ENCODE measurements around the gene RAVER1.
"Not testable (repeated sequence)": the region's sequence is repeated elsewhere in the genome, so short reads cannot be mapped to it uniquely, and the experiment has no call there.

Gene RAVER1

GRCh38 chr19:10343495-10343894 is 10.2 kb upstream of the RAVER1 start:
- no peak overlapping the region for H3K27ac ChIP-seq (ENCODE audit: low read depth, low read length)
- H3K4me1 ChIP-seq (ENCODE audit: control insufficient read depth, insufficient read depth, low read length, unreplicated experiment) = peaks cover 3% of the 10 kb centered on the region
- H3K27me3 ChIP-seq (ENCODE audit: insufficient read depth, low read length) = no peaks in the 10 kb centered on the region
- H3K79me2 ChIP-seq (ENCODE audit: control insufficient read depth, insufficient read depth, low read length, unreplicated experiment) = no peaks in the 10 kb centered on the region
- no peak overlapping the region for H2AFZ ChIP-seq (ENCODE audit: low read length, unreplicated experiment)
- H3K4me3 ChIP-seq (ENCODE audit: low read depth, low read length) = no peak overlapping the region
- no peaks in the 10 kb centered on the region for H3K36me3 ChIP-seq (ENCODE audit: insufficient read depth, low read length)

GRCh38 chr19:10339977-10340376 is 6.6 kb upstream of the RAVER1 start:
- Histone ChIP-seq H3K79me2 (ENCODE audit: control insufficient read depth, insufficient read depth, low read length, unreplicated experiment) (no peaks in the 10 kb centered on the region), H3K27me3 (ENCODE audit: insufficient read depth, low read length) (no peaks in the 10 kb centered on the region), H3K36me3 (ENCODE audit: insufficient read depth, low read length) (no peaks in the 10 kb centered on the region), H3K4me1 (ENCODE audit: control insufficient read depth, insufficient read depth, low read length, unreplicated experiment) (no peaks in the 10 kb centered on the region), H3K4me3 (ENCODE audit: low read depth, low read length) (no peak overlapping the region), H3K27ac (ENCODE audit: low read depth, low read length) (no peak overlapping the region), H2AFZ (ENCODE audit: low read length, unreplicated experiment) (no peak overlapping the region)

- H3K4me1 ChIP-seq (ENCODE audit: control insufficient read depth, insufficient read depth, low read length, unreplicated experiment) = no peaks in the 10 kb centered on the region
- no peaks in the 10 kb centered on the region for H3K79me2 ChIP-seq (ENCODE audit: control insufficient read depth, insufficient read depth, low read length, unreplicated experiment)
- no peak within 1 kb of the TSS for H2AFZ ChIP-seq (ENCODE audit: low read length, unreplicated experiment)
- H3K27ac ChIP-seq (ENCODE audit: low read depth, low read length) = no peak within 1 kb of the TSS
- H3K4me3 ChIP-seq (ENCODE audit: low read depth, low read length) = no peak within 1 kb of the TSS
- no peaks in the 10 kb centered on the region for H3K27me3 ChIP-seq (ENCODE audit: insufficient read depth, low read length)
- no peaks in the 10 kb centered on the region for H3K36me3 ChIP-seq (ENCODE audit: insufficient read depth, low read length)
Measured at GRCh38 chr19:10339380-10339960, 6.1 kb upstream of the RAVER1 start, which contains the start of gene ICAM3. Gene ICAM3, minus strand, starts transcription at chr19:10339624. Its CDS starts 10 bp downstream, at chr19:10339614.

DNA sequence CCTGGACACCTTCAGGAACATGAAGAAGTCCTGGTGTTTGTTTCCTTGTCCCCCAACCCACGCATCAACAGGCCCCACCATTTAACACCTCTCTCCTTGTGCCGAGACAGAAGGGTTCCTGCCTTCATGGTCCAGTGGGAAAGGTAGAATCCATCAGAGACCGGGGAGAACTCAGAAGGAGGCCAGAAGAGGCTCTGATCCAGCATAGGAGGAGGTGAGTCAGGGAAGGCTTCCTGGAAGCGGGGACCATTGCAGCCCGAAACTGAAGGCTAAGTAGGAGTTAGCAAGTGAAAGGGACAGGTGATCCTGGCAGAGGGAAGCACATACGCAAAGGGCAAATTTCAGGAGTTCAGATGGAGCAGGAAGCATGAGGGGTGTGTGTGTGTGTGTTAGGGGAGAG is 5.6 kb upstream of the RAVER1 start:
- no peak overlapping the region for H2AFZ ChIP-seq (ENCODE audit: low read length, unreplicated experiment)
- H3K27me3 ChIP-seq (ENCODE audit: insufficient read depth, low read length) = no peaks in the 10 kb centered on the region
- H3K36me3 ChIP-seq (ENCODE audit: insufficient read depth, low read length) = no peaks in the 10 kb centered on the region
- H3K27ac ChIP-seq (ENCODE audit: low read depth, low read length) = no peak overlapping the region
- no peaks in the 10 kb centered on the region for H3K4me1 ChIP-seq (ENCODE audit: control insufficient read depth, insufficient read depth, low read length, unreplicated experiment)
- H3K79me2 ChIP-seq (ENCODE audit: control insufficient read depth, insufficient read depth, low read length, unreplicated experiment) = no peaks in the 10 kb centered on the region
- no peak overlapping the region for H3K4me3 ChIP-seq (ENCODE audit: low read depth, low read length)

DNA sequence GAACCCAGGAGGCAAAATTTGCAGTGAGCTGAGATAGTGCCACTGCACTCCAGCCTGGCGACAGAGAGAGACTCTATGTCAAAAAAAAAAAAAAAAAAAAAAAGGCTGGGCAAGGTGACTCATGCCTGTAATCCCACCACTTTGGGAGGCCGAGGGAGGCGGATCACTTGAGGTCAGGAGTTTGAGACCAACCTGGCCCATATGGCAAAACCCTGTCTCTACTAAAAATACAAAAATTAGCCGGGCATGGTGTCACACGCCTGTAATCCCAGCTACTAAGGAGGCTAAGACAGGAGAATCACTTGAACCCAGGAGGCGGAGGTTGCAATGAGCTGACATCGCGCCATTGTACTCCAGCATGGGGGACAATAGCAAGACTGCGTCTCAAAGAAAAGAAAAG is 3.4 kb upstream of the RAVER1 start:
- not testable (repeated sequence) for H3K27ac ChIP-seq (ENCODE audit: low read depth, low read length); H2AFZ ChIP-seq (ENCODE audit: low read length, unreplicated experiment); H3K36me3 ChIP-seq (ENCODE audit: insufficient read depth, low read length); H3K4me3 ChIP-seq (ENCODE audit: low read depth, low read length); H3K27me3 ChIP-seq (ENCODE audit: insufficient read depth, low read length); H3K4me1 ChIP-seq (ENCODE audit: control insufficient read depth, insufficient read depth, low read length, unreplicated experiment)
- peaks cover 11% of the 10 kb centered on the region for H3K79me2 ChIP-seq (ENCODE audit: control insufficient read depth, insufficient read depth, low read length, unreplicated experiment)

DNA sequence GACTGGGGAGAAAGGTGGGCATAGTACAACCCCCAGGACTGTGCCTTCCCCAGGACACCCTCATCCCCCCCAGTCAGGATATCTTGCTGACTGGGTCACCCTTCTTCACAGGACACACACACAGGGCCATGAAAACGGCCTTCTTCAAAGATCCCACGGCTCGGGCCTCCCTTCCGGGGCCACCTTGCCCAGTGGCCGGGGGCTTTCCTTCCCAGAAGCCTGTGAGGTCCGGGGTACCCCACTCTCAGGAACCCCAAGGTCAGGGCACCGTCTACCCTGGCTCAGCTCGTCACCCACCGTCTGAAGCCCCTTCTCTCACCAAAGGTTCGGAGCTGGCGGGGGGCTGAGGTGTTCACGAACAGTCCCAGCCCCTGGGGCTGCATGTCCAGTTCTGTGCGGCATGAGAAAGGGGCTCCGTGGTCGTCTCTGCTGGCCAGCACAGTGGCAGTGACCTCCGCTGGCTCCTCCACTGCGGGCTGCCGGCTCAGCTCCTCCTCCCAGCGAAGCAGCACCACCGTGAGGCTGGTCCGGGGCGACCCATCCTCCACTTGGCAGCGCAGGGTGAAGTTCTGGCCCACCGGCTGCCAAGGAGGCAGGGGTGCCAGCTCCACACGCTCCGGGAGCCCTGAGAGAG is 2.1 kb upstream of the RAVER1 start:
- H3K4me3 ChIP-seq (ENCODE audit: low read depth, low read length) = 0 out of 2 replicates have a peak overlapping the region, but pooled peaks have one; percentile 91
- H3K36me3 ChIP-seq (ENCODE audit: insufficient read depth, low read length) = no peaks in the 10 kb centered on the region
- no peaks in the 10 kb centered on the region for H3K4me1 ChIP-seq (ENCODE audit: control insufficient read depth, insufficient read depth, low read length, unreplicated experiment)
- H2AFZ ChIP-seq (ENCODE audit: low read length, unreplicated experiment) = no peak overlapping the region
- peaks cover 18% of the 10 kb centered on the region for H3K79me2 ChIP-seq (ENCODE audit: control insufficient read depth, insufficient read depth, low read length, unreplicated experiment)
- H3K27ac ChIP-seq (ENCODE audit: low read depth, low read length) = no peak overlapping the region
- H3K27me3 ChIP-seq (ENCODE audit: insufficient read depth, low read length) = no peaks in the 10 kb centered on the region

GRCh38 chr19:10334588-10335351 is 1.4 kb upstream of the RAVER1 start:
- peaks cover 23% of the 10 kb centered on the region for H3K79me2 ChIP-seq (ENCODE audit: control insufficient read depth, insufficient read depth, low read length, unreplicated experiment)
- peak overlapping the region; percentile 43 for H2AFZ ChIP-seq (ENCODE audit: low read length, unreplicated experiment)
- H3K4me1 ChIP-seq (ENCODE audit: control insufficient read depth, insufficient read depth, low read length, unreplicated experiment) = no peaks in the 10 kb centered on the region
- no peaks in the 10 kb centered on the region for H3K36me3 ChIP-seq (ENCODE audit: insufficient read depth, low read length)
- H3K27ac ChIP-seq (ENCODE audit: low read depth, low read length) = no peak overlapping the region
- peak overlapping the region; percentile 91 for H3K4me3 ChIP-seq (ENCODE audit: low read depth, low read length)
- no peaks in the 10 kb centered on the region for H3K27me3 ChIP-seq (ENCODE audit: insufficient read depth, low read length)

- H3K27me3 ChIP-seq (ENCODE audit: insufficient read depth, low read length) = no peaks in the 10 kb centered on the region
- peak overlapping the region; percentile 91 for H3K4me3 ChIP-seq (ENCODE audit: low read depth, low read length)
- H3K27ac ChIP-seq (ENCODE audit: low read depth, low read length) = no peak overlapping the region
- H3K36me3 ChIP-seq (ENCODE audit: insufficient read depth, low read length) = no peaks in the 10 kb centered on the region
- peak overlapping the region; percentile 43 for H2AFZ ChIP-seq (ENCODE audit: low read length, unreplicated experiment)
- H3K79me2 ChIP-seq (ENCODE audit: control insufficient read depth, insufficient read depth, low read length, unreplicated experiment) = peaks cover 25% of the 10 kb centered on the region
- no peaks in the 10 kb centered on the region for H3K4me1 ChIP-seq (ENCODE audit: control insufficient read depth, insufficient read depth, low read length, unreplicated experiment)
Measured at GRCh38 chr19:10333758-10334587, 644 bp upstream of the RAVER1 start.

GRCh38 chr19:10332158-10332964 is 968 bp downstream of the RAVER1 start:
- peaks cover 26% of the 10 kb centered on the region for H3K79me2 ChIP-seq (ENCODE audit: control insufficient read depth, insufficient read depth, low read length, unreplicated experiment)
- H3K36me3 ChIP-seq (ENCODE audit: insufficient read depth, low read length) = no peaks in the 10 kb centered on the region
- no peaks in the 10 kb centered on the region for H3K27me3 ChIP-seq (ENCODE audit: insufficient read depth, low read length)
- no peaks in the 10 kb centered on the region for H3K4me1 ChIP-seq (ENCODE audit: control insufficient read depth, insufficient read depth, low read length, unreplicated experiment)
- no peak overlapping the region for H2AFZ ChIP-seq (ENCODE audit: low read length, unreplicated experiment)
- peak overlapping the region; percentile 91 for H3K4me3 ChIP-seq (ENCODE audit: low read depth, low read length)
- peak overlapping the region; percentile 95 for H3K27ac ChIP-seq (ENCODE audit: low read depth, low read length)

DNA sequence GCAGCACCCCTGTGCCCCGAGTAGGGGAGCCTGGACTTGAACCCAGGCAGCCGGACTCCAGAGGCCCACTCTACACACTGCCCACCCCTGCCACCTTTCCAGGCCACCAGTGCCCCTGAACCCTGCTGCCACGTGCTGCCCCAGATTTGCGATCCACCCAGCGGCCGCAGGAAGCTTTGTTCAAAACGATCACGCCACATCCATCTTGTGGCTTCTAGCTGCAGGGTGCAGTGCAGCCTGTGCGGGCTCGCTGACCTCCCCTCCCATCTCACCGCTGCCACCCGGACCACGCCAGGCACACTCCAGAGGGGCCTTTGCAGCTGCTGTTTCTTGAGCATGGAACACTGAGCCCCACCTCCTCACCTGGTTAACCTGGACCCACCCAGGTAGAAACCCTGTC is 3.8 kb downstream of the RAVER1 start:
- no peak overlapping the region for H3K4me3 ChIP-seq (ENCODE audit: low read depth, low read length)
- H2AFZ ChIP-seq (ENCODE audit: low read length, unreplicated experiment) = no peak overlapping the region
- no peaks in the 10 kb centered on the region for H3K27me3 ChIP-seq (ENCODE audit: insufficient read depth, low read length)
- peaks cover 26% of the 10 kb centered on the region for H3K79me2 ChIP-seq (ENCODE audit: control insufficient read depth, insufficient read depth, low read length, unreplicated experiment)
- no peaks in the 10 kb centered on the region for H3K4me1 ChIP-seq (ENCODE audit: control insufficient read depth, insufficient read depth, low read length, unreplicated experiment)
- H3K36me3 ChIP-seq (ENCODE audit: insufficient read depth, low read length) = no peaks in the 10 kb centered on the region
- no peak overlapping the region for H3K27ac ChIP-seq (ENCODE audit: low read depth, low read length)
